ENCODE data around the gene MDFIC.
A peak's percentile ranks its signal among the peaks of the same experiment; 100 is the strongest.
"Not testable (repeated sequence)": the region's sequence is repeated elsewhere in the genome, so short reads cannot be mapped to it uniquely, and the experiment has no call there.

Gene MDFIC

DNA sequence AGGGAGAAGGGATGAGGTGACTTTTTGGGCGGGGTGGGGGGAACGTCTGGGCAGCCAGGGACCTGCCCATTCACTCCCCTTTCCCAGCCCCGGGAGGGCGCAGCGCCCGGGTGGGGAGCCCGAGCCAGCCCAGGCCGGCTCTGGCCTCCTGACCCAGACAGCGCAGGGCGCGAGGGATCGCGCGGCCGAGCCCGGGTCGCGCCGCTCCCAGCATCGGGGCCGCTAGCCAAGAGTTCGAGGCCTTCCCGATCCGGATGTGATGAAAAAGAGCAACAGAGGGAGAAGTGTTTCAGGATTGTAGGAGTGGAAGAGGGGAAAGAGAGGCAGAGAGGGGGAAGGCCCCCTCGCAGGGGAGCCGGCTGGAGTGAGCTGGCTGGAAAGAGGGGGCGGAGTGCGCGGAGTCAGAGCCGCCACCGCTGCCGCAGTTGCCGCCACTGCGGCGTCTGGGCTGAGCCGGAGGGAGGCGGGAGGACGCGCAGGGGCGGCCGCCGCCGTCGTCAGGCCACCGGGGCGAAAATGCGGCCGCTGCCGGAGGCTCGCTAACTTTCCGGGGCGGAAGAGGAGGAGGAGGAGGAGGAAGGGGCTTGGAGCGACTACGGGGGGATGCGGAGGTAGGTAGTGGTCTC, at the start of gene MDFIC:
TSS of gene MDFIC (plus strand) at position 69 of the 626 bp plus-strand sequence. CDS start 940 bp downstream, outside the sequence.
- Histone ChIP-seq H3K9ac (ENCODE audit: low read length) (peak within 1 kb of the TSS; percentile 86), H3K4me1 (ENCODE audit: control insufficient read depth, insufficient read depth, low read length) (peaks cover 12% of the 10 kb centered on the region), H3K9me3 (ENCODE audit: control insufficient read depth, low read length) (no peaks in the 10 kb centered on the region), H3K4me3 (ENCODE audit: low read length) (peak within 1 kb of the TSS; percentile 60), H3K36me3 (ENCODE audit: control insufficient read depth, insufficient read depth, low read length) (no peaks in the 10 kb centered on the region), H3K27me3 (ENCODE audit: control insufficient read depth, insufficient read depth, low read length) (peaks cover 6% of the 10 kb centered on the region)

- no peak overlapping the region for H3K9ac ChIP-seq (ENCODE audit: low read length)
- H3K27me3 ChIP-seq (ENCODE audit: control insufficient read depth, insufficient read depth, low read length) = no peaks in the 10 kb centered on the region
- H3K36me3 ChIP-seq (ENCODE audit: control insufficient read depth, insufficient read depth, low read length) = no peaks in the 10 kb centered on the region
- H3K9me3 ChIP-seq (ENCODE audit: control insufficient read depth, low read length) = no peaks in the 10 kb centered on the region
- no peak overlapping the region for H3K4me3 ChIP-seq (ENCODE audit: low read length)
- H3K4me1 ChIP-seq (ENCODE audit: control insufficient read depth, insufficient read depth, low read length) = no peaks in the 10 kb centered on the region
Observed at GRCh38 chr7:114874170-114874569, 47.7 kb upstream of the MDFIC start.

DNA sequence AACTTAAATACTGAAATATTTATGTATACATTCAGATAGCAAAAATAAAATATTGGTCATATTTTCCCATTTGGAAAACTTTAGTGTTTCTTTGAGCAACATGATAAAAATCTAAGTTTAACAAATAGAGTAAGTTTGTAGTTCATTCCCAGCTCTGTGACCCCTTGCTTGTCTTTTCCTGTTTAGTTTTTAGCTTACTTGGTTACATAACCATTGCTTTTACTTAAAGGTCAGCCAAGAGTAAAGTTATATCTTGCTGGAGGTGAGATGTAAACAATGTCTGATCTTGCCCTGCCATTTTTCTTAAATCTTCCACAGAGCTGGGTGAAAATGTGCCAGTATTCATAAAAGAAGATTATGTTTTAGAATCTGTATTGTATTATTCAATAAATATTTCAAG, 46.7 kb upstream of the MDFIC start:
- Histone ChIP-seq H3K9ac (ENCODE audit: low read length) (no peak overlapping the region), H3K4me1 (ENCODE audit: control insufficient read depth, insufficient read depth, low read length) (no peaks in the 10 kb centered on the region), H3K36me3 (ENCODE audit: control insufficient read depth, insufficient read depth, low read length) (no peaks in the 10 kb centered on the region), H3K9me3 (ENCODE audit: control insufficient read depth, low read length) (no peaks in the 10 kb centered on the region), H3K4me3 (ENCODE audit: low read length) (no peak overlapping the region), H3K27me3 (ENCODE audit: control insufficient read depth, insufficient read depth, low read length) (no peaks in the 10 kb centered on the region)

DNA sequence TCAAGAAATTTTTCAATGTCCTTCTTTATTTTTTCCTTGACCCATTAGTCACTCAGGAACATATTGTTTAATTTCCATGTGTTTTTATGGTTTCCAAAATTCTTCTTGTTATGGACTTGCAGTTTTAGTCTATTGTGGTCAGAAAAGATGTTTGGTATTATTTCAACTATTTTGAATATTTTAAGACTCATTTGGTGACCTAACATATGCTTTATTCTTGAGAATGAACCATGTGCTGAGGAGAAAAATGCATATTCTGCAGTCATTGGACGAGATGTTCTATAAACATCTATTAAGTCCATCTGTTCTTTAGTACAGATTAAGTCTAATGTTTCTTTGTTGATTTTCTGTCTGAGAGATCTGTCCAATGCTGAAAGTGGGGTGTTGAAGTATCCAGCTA, 42.3 kb upstream of the MDFIC start:
- Histone ChIP-seq H3K36me3 (ENCODE audit: control insufficient read depth, insufficient read depth, low read length) (no peaks in the 10 kb centered on the region), H3K4me3 (ENCODE audit: low read length) (no peak overlapping the region), H3K9ac (ENCODE audit: low read length) (no peak overlapping the region), H3K27me3 (ENCODE audit: control insufficient read depth, insufficient read depth, low read length) (no peaks in the 10 kb centered on the region), H3K9me3 (ENCODE audit: control insufficient read depth, low read length) (no peaks in the 10 kb centered on the region), H3K4me1 (ENCODE audit: control insufficient read depth, insufficient read depth, low read length) (no peaks in the 10 kb centered on the region)

DNA sequence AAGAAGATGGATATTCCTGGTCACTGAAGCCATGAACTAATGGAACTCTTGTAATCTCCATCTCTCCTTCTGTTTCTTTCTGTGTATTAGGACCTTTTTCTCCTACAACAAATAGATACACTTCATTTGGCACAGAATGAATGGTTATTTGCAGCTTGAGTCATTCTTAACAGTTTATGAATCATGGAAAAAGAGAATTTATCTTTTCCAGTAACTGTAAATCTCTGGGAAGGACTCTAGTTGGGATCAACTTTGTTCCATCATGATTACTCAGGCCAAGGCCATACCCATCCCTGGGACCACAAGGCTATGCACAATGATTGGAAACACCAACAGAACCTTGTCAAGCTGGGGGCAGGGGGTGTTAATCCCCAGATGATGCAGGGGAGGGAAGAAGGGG, 36.1 kb upstream of the MDFIC start:
- Histone ChIP-seq H3K36me3 (ENCODE audit: control insufficient read depth, insufficient read depth, low read length) (no peaks in the 10 kb centered on the region), H3K4me3 (ENCODE audit: low read length) (no peak overlapping the region), H3K27me3 (ENCODE audit: control insufficient read depth, insufficient read depth, low read length) (no peaks in the 10 kb centered on the region), H3K4me1 (ENCODE audit: control insufficient read depth, insufficient read depth, low read length) (no peaks in the 10 kb centered on the region), H3K9ac (ENCODE audit: low read length) (no peak overlapping the region), H3K9me3 (ENCODE audit: control insufficient read depth, low read length) (no peaks in the 10 kb centered on the region)

DNA sequence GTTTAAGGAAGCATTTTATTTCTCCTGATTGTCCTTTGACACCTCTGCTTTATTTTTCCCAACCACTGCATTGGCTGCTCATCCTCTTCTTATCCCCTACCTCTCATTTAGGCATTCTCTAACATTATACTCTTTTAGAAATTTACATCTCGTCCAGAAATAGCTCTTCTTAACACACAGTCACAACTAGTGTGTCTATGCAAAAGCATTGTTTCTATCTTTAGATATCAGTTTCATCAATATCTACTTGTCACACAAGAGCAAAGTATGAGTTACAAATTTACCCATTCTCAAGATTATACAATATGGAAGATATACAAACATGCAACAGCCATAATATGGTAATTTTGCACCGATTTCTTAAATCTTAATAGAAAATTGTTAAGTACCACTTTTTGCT, 35.7 kb upstream of the MDFIC start:
- no peaks in the 10 kb centered on the region for H3K27me3 ChIP-seq (ENCODE audit: control insufficient read depth, insufficient read depth, low read length)

GRCh38 chr7:114889116-114889515, 32.8 kb upstream of the MDFIC start:
- H3K9me3 ChIP-seq (ENCODE audit: control insufficient read depth, low read length); H3K36me3 ChIP-seq (ENCODE audit: control insufficient read depth, insufficient read depth, low read length); H3K9ac ChIP-seq (ENCODE audit: low read length); H3K4me3 ChIP-seq (ENCODE audit: low read length); H3K4me1 ChIP-seq (ENCODE audit: control insufficient read depth, insufficient read depth, low read length); H3K27me3 ChIP-seq (ENCODE audit: control insufficient read depth, insufficient read depth, low read length): not testable (repeated sequence)

More for the DNA sequence above, 35.7 kb upstream of the MDFIC start:
- H3K36me3 ChIP-seq (ENCODE audit: control insufficient read depth, insufficient read depth, low read length) = no peaks in the 10 kb centered on the region
- H3K4me3 ChIP-seq (ENCODE audit: low read length) = no peak overlapping the region
- no peak overlapping the region for H3K9ac ChIP-seq (ENCODE audit: low read length)
- no peaks in the 10 kb centered on the region for H3K4me1 ChIP-seq (ENCODE audit: control insufficient read depth, insufficient read depth, low read length)
- H3K9me3 ChIP-seq (ENCODE audit: control insufficient read depth, low read length) = no peaks in the 10 kb centered on the region

- Histone ChIP-seq H3K4me3 (ENCODE audit: low read length) (no peak overlapping the region), H3K4me1 (ENCODE audit: control insufficient read depth, insufficient read depth, low read length) (no peaks in the 10 kb centered on the region), H3K9ac (ENCODE audit: low read length) (no peak overlapping the region), H3K36me3 (ENCODE audit: control insufficient read depth, insufficient read depth, low read length) (no peaks in the 10 kb centered on the region), H3K9me3 (ENCODE audit: control insufficient read depth, low read length) (no peaks in the 10 kb centered on the region), H3K27me3 (ENCODE audit: control insufficient read depth, insufficient read depth, low read length) (no peaks in the 10 kb centered on the region)
Observed at GRCh38 chr7:114889646-114890285, 32.1 kb upstream of the MDFIC start.

GRCh38 chr7:114890561-114890960, 31.3 kb upstream of the MDFIC start:
- H3K4me3 ChIP-seq (ENCODE audit: low read length) = no peak overlapping the region
- H3K27me3 ChIP-seq (ENCODE audit: control insufficient read depth, insufficient read depth, low read length) = no peaks in the 10 kb centered on the region
- no peak overlapping the region for H3K9ac ChIP-seq (ENCODE audit: low read length)
- no peaks in the 10 kb centered on the region for H3K36me3 ChIP-seq (ENCODE audit: control insufficient read depth, insufficient read depth, low read length)
- no peaks in the 10 kb centered on the region for H3K9me3 ChIP-seq (ENCODE audit: control insufficient read depth, low read length)
- H3K4me1 ChIP-seq (ENCODE audit: control insufficient read depth, insufficient read depth, low read length) = no peaks in the 10 kb centered on the region

DNA sequence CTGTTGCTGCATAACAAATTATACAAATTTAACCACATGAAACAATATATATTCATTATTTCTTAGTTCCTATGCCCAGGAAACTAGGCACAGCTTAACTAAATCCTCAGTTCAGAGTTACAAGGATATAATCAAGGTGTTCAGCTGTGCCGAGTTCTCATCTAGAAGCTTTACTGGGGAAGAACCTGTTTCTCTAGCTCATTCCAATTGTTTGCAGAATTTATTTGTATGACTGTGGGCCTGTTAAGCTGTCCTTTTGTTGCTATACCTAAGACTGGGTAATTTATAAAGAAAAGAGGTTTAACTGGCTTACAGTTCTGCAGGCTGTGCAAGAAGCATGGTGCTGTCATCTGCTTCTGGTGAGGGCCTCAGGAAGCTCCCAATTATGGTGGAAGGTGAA, 21.8 kb upstream of the MDFIC start:
- no peaks in the 10 kb centered on the region for H3K36me3 ChIP-seq (ENCODE audit: control insufficient read depth, insufficient read depth, low read length)
- H3K4me1 ChIP-seq (ENCODE audit: control insufficient read depth, insufficient read depth, low read length) = no peaks in the 10 kb centered on the region
- H3K27me3 ChIP-seq (ENCODE audit: control insufficient read depth, insufficient read depth, low read length) = no peaks in the 10 kb centered on the region
- H3K4me3 ChIP-seq (ENCODE audit: low read length) = no peak overlapping the region
- H3K9ac ChIP-seq (ENCODE audit: low read length) = no peak overlapping the region
- no peaks in the 10 kb centered on the region for H3K9me3 ChIP-seq (ENCODE audit: control insufficient read depth, low read length)

GRCh38 chr7:114901771-114902170, 20.1 kb upstream of the MDFIC start:
- H3K4me1 ChIP-seq (ENCODE audit: control insufficient read depth, insufficient read depth, low read length) = no peaks in the 10 kb centered on the region
- no peaks in the 10 kb centered on the region for H3K27me3 ChIP-seq (ENCODE audit: control insufficient read depth, insufficient read depth, low read length)
- H3K9me3 ChIP-seq (ENCODE audit: control insufficient read depth, low read length) = no peaks in the 10 kb centered on the region
- H3K36me3 ChIP-seq (ENCODE audit: control insufficient read depth, insufficient read depth, low read length) = no peaks in the 10 kb centered on the region
- H3K9ac ChIP-seq (ENCODE audit: low read length) = no peak overlapping the region
- H3K4me3 ChIP-seq (ENCODE audit: low read length) = no peak overlapping the region

- H3K9ac ChIP-seq (ENCODE audit: low read length) = no peak overlapping the region
- H3K9me3 ChIP-seq (ENCODE audit: control insufficient read depth, low read length) = no peaks in the 10 kb centered on the region
- H3K36me3 ChIP-seq (ENCODE audit: control insufficient read depth, insufficient read depth, low read length) = no peaks in the 10 kb centered on the region
Observed at GRCh38 chr7:114903131-114903530, 18.8 kb upstream of the MDFIC start.

More at GRCh38 chr7:114903131-114903530, 18.8 kb upstream of the MDFIC start:
- no peaks in the 10 kb centered on the region for H3K27me3 ChIP-seq (ENCODE audit: control insufficient read depth, insufficient read depth, low read length)
- no peak overlapping the region for H3K4me3 ChIP-seq (ENCODE audit: low read length)
- H3K4me1 ChIP-seq (ENCODE audit: control insufficient read depth, insufficient read depth, low read length) = no peaks in the 10 kb centered on the region

Measured in mucosa of stomach (tissue), 1 donor.